H1 (cell line): Measurements from ENCODE around the gene ANKRD53. TPM values are rescaled to one million over a fixed set of nuclear protein-coding genes. Genes with fewer than 3 reads are reported as not detected.

ENCODE experiments used
- CTCF ChIA-PET: fragments of 300-600 bp; sonication (Branson Sonifier 250); formaldehyde crosslinking; loops from one replicate; lab custom pipeline; 2021; ENCODE audit not compliant: partially characterized antibody; lab: Charles Lee
- POLR2A ChIA-PET: fragments of 300-600 bp; sonication (Branson Sonifier 250); formaldehyde crosslinking; loops from one replicate; lab custom pipeline; 2021; ENCODE audit warnings: inconsistent platforms; ENCODE audit not compliant: partially characterized antibody; lab: Charles Lee
- DNase-seq, 2 experiments: peaks; one replicate each; pipeline versions ENCODE4 v3.0.0 to v3.0.0-alpha.2; 2010 to 2022; ENCODE audit warnings: low spot score in 2 of 2, low read depth in 1 of 2, mixed read lengths in 1 of 2
- FAIRE-seq: peaks from 2 replicates; lab custom pipeline; 2011; peaks lifted over from hg19 to GRCh38; lab: Jason Lieb, UNC
- H2AFZ ChIP-seq: 2 replicates; pipeline ENCODE4 v1.8.1; 2012; ENCODE audit warnings: low read length, inconsistent platforms
- H2AK5ac ChIP-seq: 2 replicates; pipeline ENCODE4 v1.6.1; 2013; ENCODE audit warnings: low read depth, low read length
- H2BK120ac ChIP-seq: replicated peaks from 2 replicates; pipeline ENCODE3; 2013; ENCODE audit warnings: low read depth, low read length, inconsistent platforms
- H2BK12ac ChIP-seq: 2 replicates; pipeline ENCODE4 v1.6.1; 2013; ENCODE audit warnings: low read depth, low read length
- H2BK15ac ChIP-seq: 2 replicates; pipeline ENCODE4 v1.6.1; 2013; ENCODE audit warnings: low read length
- H2BK20ac ChIP-seq: 2 replicates; pipeline ENCODE4 v1.6.1; 2013; ENCODE audit warnings: low read length
- H2BK5ac ChIP-seq: 2 replicates; pipeline ENCODE4 v1.6.1; 2013; ENCODE audit warnings: low read depth, low read length
- H3K14ac ChIP-seq: 2 replicates; pipeline ENCODE4 v1.6.1; 2013; ENCODE audit warnings: inconsistent platforms; ENCODE audit not compliant: insufficient read length
- H3K18ac ChIP-seq: 2 replicates; pipeline ENCODE4 v1.6.1; 2013; ENCODE audit warnings: low read length; ENCODE audit errors: extremely low read depth
- H3K23ac ChIP-seq: 2 replicates; pipeline ENCODE4 v1.6.1; 2013; ENCODE audit warnings: inconsistent platforms; ENCODE audit not compliant: insufficient read length
- H3K23me2 ChIP-seq: 2 replicates; pipeline ENCODE4 v1.6.1; 2013; ENCODE audit warnings: low read depth, low read length
- H3K27ac ChIP-seq: 2 replicates; pipeline ENCODE4 v1.6.1; 2011; ENCODE audit warnings: low read depth, low read length, inconsistent platforms
- H3K27me3 ChIP-seq, 4 experiments: replicated peaks in 1 of 4; 1 replicate in 1 of 4; 2 replicates in 3 of 4; pipeline versions ENCODE4 v1.6.1 to v1.8.1; 2011 to 2013; ENCODE audit warnings: low read length in 3 of 4, mild to moderate bottlenecking in 3 of 4, inconsistent platforms in 2 of 4, mixed read lengths in 2 of 4, moderate library complexity in 1 of 4; ENCODE audit not compliant: control insufficient read depth in 3 of 4, insufficient read depth in 3 of 4; ENCODE audit errors: extremely low read depth in 1 of 4
- H3K36me3 ChIP-seq, 4 experiments: 2 replicates each; pipeline versions ENCODE4 v1.6.1 to v1.8.1; 2011 to 2013; ENCODE audit warnings: mild to moderate bottlenecking in 4 of 4, low read length in 3 of 4, moderate library complexity in 2 of 4, control low read depth in 1 of 4, inconsistent platforms in 1 of 4; ENCODE audit not compliant: insufficient read depth in 4 of 4, control insufficient read depth in 2 of 4
- H3K4ac ChIP-seq: replicated peaks from 2 replicates; pipeline ENCODE3; 2013; ENCODE audit warnings: low read length, low read depth, mixed read lengths, inconsistent platforms; ENCODE audit not compliant: insufficient read length
- H3K4me1 ChIP-seq, 4 experiments: replicated peaks in 1 of 4; 1 replicate in 1 of 4; 2 replicates in 3 of 4; pipeline versions ENCODE4 v1.6.1 to v1.8.1; 2011 to 2013; ENCODE audit warnings: low read length in 3 of 4, inconsistent platforms in 2 of 4, mixed read lengths in 1 of 4; ENCODE audit not compliant: insufficient read depth in 4 of 4, control insufficient read depth in 3 of 4
- H3K4me2 ChIP-seq, 2 experiments: 2 replicates each; pipeline versions ENCODE4 v1.6.1 to v1.8.1; 2011 to 2013; ENCODE audit warnings: low read depth in 2 of 2, low read length in 2 of 2, control low read depth in 1 of 2, inconsistent platforms in 1 of 2, mild to moderate bottlenecking in 1 of 2; ENCODE audit not compliant: insufficient read depth in 1 of 2
- H3K4me3 ChIP-seq, 4 experiments: fragments of 200-600, 300-600 bp in 1 of 4; sonication (generic), shearing (Covaris generic), sonication (Bioruptor Twin) in 1 of 4; 2 replicates each; pipeline versions ENCODE4 v1.5.1 to v1.8.1; 2011 to 2016; ENCODE audit warnings: low read length in 4 of 4, low read depth in 3 of 4, control low read depth in 2 of 4, inconsistent platforms in 2 of 4, mild to moderate bottlenecking in 2 of 4, mixed read lengths in 1 of 4, moderate library complexity in 1 of 4; ENCODE audit not compliant: insufficient read depth in 2 of 4; ENCODE audit errors: extremely low read depth in 1 of 4
- H3K56ac ChIP-seq: replicated peaks from 2 replicates; pipeline ENCODE3; 2013; ENCODE audit warnings: low read depth, mild to moderate bottlenecking, mixed read lengths, low read length, inconsistent platforms; ENCODE audit not compliant: insufficient read length
- H3K79me1 ChIP-seq: 2 replicates; pipeline ENCODE4 v1.6.1; 2013; ENCODE audit warnings: low read depth, low read length, control low read depth
- H3K79me2 ChIP-seq, 2 experiments: 2 replicates each; pipeline versions ENCODE4 v1.6.1 to v1.8.1; 2012 to 2013; ENCODE audit warnings: low read length in 2 of 2, mild to moderate bottlenecking in 2 of 2, inconsistent platforms in 1 of 2; ENCODE audit not compliant: insufficient read depth in 2 of 2, control insufficient read depth in 1 of 2
- H3K9ac ChIP-seq, 4 experiments: replicated peaks in 1 of 4; 1 replicate in 1 of 4; 2 replicates in 3 of 4; pipeline versions ENCODE4 v1.6.1 to v1.8.1; 2011 to 2013; ENCODE audit warnings: low read depth in 3 of 4, low read length in 3 of 4, control low read depth in 2 of 4, mild to moderate bottlenecking in 2 of 4, moderate library complexity in 2 of 4, inconsistent platforms in 1 of 4; ENCODE audit errors: extremely low read depth in 1 of 4
- H3K9me3 ChIP-seq, 2 experiments: 2 replicates each; pipeline versions ENCODE4 v1.6.1 to v1.8.1; 2012 to 2013; ENCODE audit warnings: mild to moderate bottlenecking in 2 of 2, moderate library complexity in 2 of 2, control low read depth in 1 of 2, inconsistent platforms in 1 of 2, low read depth in 1 of 2, low read length in 1 of 2, mixed read lengths in 1 of 2; ENCODE audit not compliant: insufficient read depth in 2 of 2
- H4K20me1 ChIP-seq, 2 experiments: replicated peaks in 1 of 2; 2 replicates each; pipeline versions ENCODE3 to v1.8.1; 2011 to 2013; ENCODE audit warnings: inconsistent platforms in 2 of 2, low read length in 2 of 2, mild to moderate bottlenecking in 1 of 2; ENCODE audit not compliant: insufficient read depth in 2 of 2, control insufficient read depth in 1 of 2
- H4K5ac ChIP-seq: 2 replicates; pipeline ENCODE4 v1.6.1; 2013; ENCODE audit warnings: low read length, low read depth, mixed read lengths, inconsistent platforms; ENCODE audit not compliant: insufficient read length
- H4K8ac ChIP-seq: 2 replicates; pipeline ENCODE4 v1.8.0; 2013; ENCODE audit warnings: mild to moderate bottlenecking, moderate library complexity, low read length, inconsistent platforms; ENCODE audit not compliant: insufficient read depth; ENCODE audit errors: extremely low read depth
- H4K91ac ChIP-seq: replicated peaks from 2 replicates; pipeline ENCODE3; 2013; ENCODE audit warnings: low read length, mixed read lengths, inconsistent platforms; ENCODE audit not compliant: insufficient read length
- CTCF ChIP-seq, 3 experiments: IDR thresholded peaks; 1 replicate in 2 of 3; 2 replicates in 1 of 3; pipeline versions ENCODE4 v1.5.1 to v1.6.1; 2011; ENCODE audit warnings: low read length in 3 of 3, mild to moderate bottlenecking in 3 of 3, inconsistent platforms in 2 of 3, low read depth in 1 of 3, moderate library complexity in 1 of 3; ENCODE audit not compliant: insufficient read depth in 1 of 3; ENCODE audit errors: control extremely low read depth in 1 of 3
- EGR1 ChIP-seq: IDR thresholded peaks from 2 replicates; pipeline ENCODE4 v1.6.1; 2011; ENCODE audit warnings: low read depth, low read length, borderline replicate concordance
- HDAC6 ChIP-seq: IDR thresholded peaks from one replicate; pipeline ENCODE4 v1.7.1; 2012; ENCODE audit warnings: low read depth, mild to moderate bottlenecking, inconsistent platforms, low read length, moderate library complexity
- RFX5 ChIP-seq: IDR thresholded peaks from 2 replicates; pipeline ENCODE4 v1.6.1; 2011; ENCODE audit warnings: low read depth, low read length, improper control_type of control experiment, borderline replicate concordance
- RXRA ChIP-seq: IDR thresholded peaks from 2 replicates; pipeline ENCODE4 v1.6.1; 2011; ENCODE audit warnings: low read depth, mild to moderate bottlenecking, low read length, moderate library complexity; ENCODE audit not compliant: insufficient read depth
- SRF ChIP-seq: IDR thresholded peaks from 2 replicates; pipeline ENCODE4 v1.6.1; 2011; ENCODE audit warnings: mild to moderate bottlenecking, low read depth, low read length, moderate library complexity
- WGBS, 2 experiments: shearing (Covaris generic) in 1 of 2; methylation state at CpG; one replicate each; pipeline versions ENCODE4 v1.1.6 to v1.1.7; 2013 to 2015; ENCODE audit warnings: low lambda C conversion rate in 2 of 2, mixed read lengths in 2 of 2, inconsistent platforms in 1 of 2, low coverage in 1 of 2, missing lambda C conversion rate in 1 of 2; ENCODE audit not compliant: insufficient replicate concordance in 2 of 2, insufficient coverage in 1 of 2, insufficient read length in 1 of 2; ENCODE audit errors: extremely low coverage in 1 of 2, missing lambda C conversion rate in 1 of 2; 5-methylcytosine and 5-hydroxymethylcytosine counted together
- polyA plus RNA-seq, 7 experiments: library from polyadenylated mRNA; depleted of rRNA in 3 of 7; stranded (reverse) in 5 of 7; unstranded in 2 of 7; fragments of >200 nt in 5 of 7; fragments of 200-250 nt in 2 of 7; gene quantifications; 1 replicate in 5 of 7; 2 replicates in 1 of 7; 4 replicates in 1 of 7; pipeline versions ENCODE4 v1.2.1 to v1.2.3, GENCODE V29; 2011 to 2013; ENCODE audit warnings: missing spikeins in 2 of 7, mixed read lengths in 2 of 7
- total RNA-seq: library from RNA; stranded (reverse); fragmentation: NEBNext Ultra II Directional; extraction: Animal tissue kit (Norgen Biotek cat#: 25700); gene quantifications from 2 replicates; pipeline ENCODE4 v1.2.1, GENCODE V29; 2021

The ANKRD53 gene
- total and polyA plus RNA-seq, 2 of the 8 experiments (the other 6 are each of a cell fraction or from before 2014, with no cell fraction given) = 0.39 to 0.70 TPM

DNA sequence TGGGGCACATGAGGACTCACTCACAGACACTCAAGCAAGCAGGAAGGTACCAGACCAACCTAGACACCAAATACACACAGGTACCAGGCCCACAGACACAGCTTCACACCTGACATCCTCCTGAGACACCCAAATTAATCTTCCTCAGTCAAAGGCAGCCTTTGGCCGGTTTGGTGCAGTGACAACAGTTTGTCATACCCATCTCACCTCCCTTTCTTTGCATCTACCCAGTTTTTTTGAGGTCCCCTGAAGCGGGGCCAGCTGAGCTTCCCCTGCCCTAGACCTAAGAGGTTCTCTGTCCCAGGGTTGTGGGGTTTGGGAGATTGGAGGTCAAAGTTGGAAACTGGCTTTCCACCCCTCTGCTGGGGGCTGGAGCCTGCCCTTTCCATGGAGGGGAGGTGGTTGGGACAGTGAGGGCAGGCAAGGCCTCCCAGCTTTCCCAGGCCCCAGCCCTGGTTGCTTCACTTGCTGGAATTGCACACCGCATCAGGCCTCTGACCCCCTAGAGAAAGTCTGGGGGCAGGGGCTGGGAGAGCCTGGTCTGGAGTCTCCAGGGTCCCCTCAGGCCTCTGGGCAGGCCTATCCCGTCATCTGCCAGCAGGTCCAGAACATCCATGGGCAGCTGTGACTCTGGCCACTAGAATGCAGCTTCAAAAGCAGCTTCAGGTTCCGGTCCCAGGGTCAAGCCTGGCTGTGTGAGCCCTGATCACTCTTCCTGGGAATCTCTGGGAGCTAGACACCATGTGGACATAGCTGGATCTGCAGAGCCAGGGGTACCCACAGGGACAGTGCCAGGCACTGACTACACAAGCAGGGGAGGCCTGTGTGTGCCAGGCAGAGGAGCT lies 28.7 kb downstream of the ANKRD53 start:
- Histone ChIP-seq H3K14ac (no peak overlapping the region), H3K4me3 (no peak overlapping the region), H2BK5ac (no peak overlapping the region), H2BK120ac (no peak overlapping the region), H3K36me3 (no peaks in the 10 kb centered on the region), H4K5ac (no peak overlapping the region), H2AFZ (no peak overlapping the region), H3K23ac (no peak overlapping the region), H4K8ac (no peak overlapping the region), H3K23me2 (no peaks in the 10 kb centered on the region; the same call in 1 of the 2 replicates), H3K27ac (no peak overlapping the region), H3K79me2 (no peaks in the 10 kb centered on the region), H3K4ac (no peak overlapping the region), H3K4me2 (no peak overlapping the region), H3K27me3 (no peaks in the 10 kb centered on the region; a peak in 1 of 7 replicates), H3K79me1 (no peaks in the 10 kb centered on the region), H2AK5ac (no peak overlapping the region), H3K9ac (no peak overlapping the region; a peak in 1 of 7 replicates), H3K56ac (no peak overlapping the region), H2BK20ac (0 out of 2 replicates have a peak overlapping the region, but pooled peaks have one; percentile 48), H3K4me1 (peaks cover 0 to 5% (median under 1%) of the 10 kb centered on the region in 4 experiments; a peak in 3 of 7 replicates), H4K20me1 (no peaks in the 10 kb centered on the region), H2BK12ac (0 out of 2 replicates have a peak overlapping the region, but pooled peaks have one; percentile 39), H3K9me3 (no peaks in the 10 kb centered on the region), H4K91ac (no peak overlapping the region), H3K18ac (no peak overlapping the region), H2BK15ac (no peak overlapping the region)
- ChIA-PET POLR2A (interaction anchor here (1.4 kb wide), 1 partner anchor 61 kb away, joined by 3 read pairs; the partner anchor contains the start of gene NAGK), CTCF (interaction anchor here (0.6 to 3.1 kb wide), 13 partner anchors 14 to 161 kb away, joined by 3 to 21 read pairs (median 4); partner anchors contain the start of gene NAGK)
- 83% methylated on average over 5 of the region's 5 CpGs; no CpG with 5 or more reads in 1 of the 2 experiments for WGBS, 2 experiments
- no peak for DNase-seq
- FAIRE-seq = no peak
- TF ChIP-seq EGR1 (no peak), RFX5 (no peak), RXRA (no peak), SRF (no peak), CTCF (IDR thresholded peaks at IDR 0.05; ENCODE audit: control extremely low read depth in 1 of 3, insufficient read depth in 1 of 3, low read depth in 1 of 3, low read length in 3 of 3) (peak in 2 of 3 experiments; percentile 17 to 32; a peak in 1 of 4 replicates), HDAC6 (no peak)
